ENCODE results near the gene FAM131C. TPM values are rescaled to one million over a fixed set of nuclear protein-coding genes. Genes with fewer than 3 reads are reported as not detected.
A peak's percentile ranks its signal among the peaks of the same experiment; 100 is the strongest.

The FAM131C gene
- total RNA-seq, 1 donor from 2014 or later: 1.4 TPM

GRCh38 chr1:16085522-16085921 lies 12.1 kb upstream of the FAM131C start:
- Mint-ChIP-seq H3K27me3 (no peaks in the 10 kb centered on the region), H3K27ac (no peak overlapping the region), H3K9me3 (no peaks in the 10 kb centered on the region), H3K4me1 (ENCODE audit: unreplicated experiment) (peaks cover 16% of the 10 kb centered on the region), H3K4me3 (no peak overlapping the region), H3K36me3 (no peaks in the 10 kb centered on the region)
- DNase-seq (ENCODE audit: extremely low spot score, unreplicated experiment): no peak
- no peak for TF ChIP-seq CTCF (conservative IDR thresholded peaks at IDR 0.05)

- H3K4me3 Mint-ChIP-seq: no peak overlapping the region
These were observed 10.0 kb upstream of the FAM131C start for GRCh38 chr1:16083486-16083885.

GRCh38 chr1:16082283-16083038 lies 9.0 kb upstream of the FAM131C start:
- Mint-ChIP-seq H3K27me3 (no peaks in the 10 kb centered on the region), H3K27ac (peak overlapping the region; percentile 2), H3K36me3 (no peaks in the 10 kb centered on the region), H3K9me3 (no peaks in the 10 kb centered on the region), H3K4me1 (ENCODE audit: unreplicated experiment) (peaks cover 20% of the 10 kb centered on the region), H3K4me3 (no peak overlapping the region)
- peak; percentile 89 for TF ChIP-seq CTCF (conservative IDR thresholded peaks at IDR 0.05)
- no peak for DNase-seq (ENCODE audit: extremely low spot score, unreplicated experiment)

More at GRCh38 chr1:16083486-16083885, 10.0 kb upstream of the FAM131C start:
- Mint-ChIP-seq H3K27me3 (no peaks in the 10 kb centered on the region), H3K4me1 (ENCODE audit: unreplicated experiment) (peaks cover 19% of the 10 kb centered on the region), H3K36me3 (no peaks in the 10 kb centered on the region), H3K9me3 (no peaks in the 10 kb centered on the region), H3K27ac (no peak overlapping the region)
- no peak for DNase-seq (ENCODE audit: extremely low spot score, unreplicated experiment)
- TF ChIP-seq CTCF (conservative IDR thresholded peaks at IDR 0.05): no peak

- Mint-ChIP-seq H3K4me1 (ENCODE audit: unreplicated experiment) (peaks cover 25% of the 10 kb centered on the region), H3K36me3 (no peaks in the 10 kb centered on the region), H3K27me3 (no peaks in the 10 kb centered on the region), H3K27ac (no peak overlapping the region), H3K9me3 (no peaks in the 10 kb centered on the region), H3K4me3 (no peak overlapping the region)
- no peak for DNase-seq (ENCODE audit: extremely low spot score, unreplicated experiment)
- no peak for TF ChIP-seq CTCF (conservative IDR thresholded peaks at IDR 0.05)
These were observed 8.2 kb upstream of the FAM131C start for GRCh38 chr1:16081636-16082035.

GRCh38 chr1:16080422-16081150 lies 7.1 kb upstream of the FAM131C start:
- Mint-ChIP-seq H3K36me3 (no peaks in the 10 kb centered on the region), H3K4me3 (no peak overlapping the region), H3K4me1 (ENCODE audit: unreplicated experiment) (peaks cover 25% of the 10 kb centered on the region), H3K9me3 (no peaks in the 10 kb centered on the region), H3K27me3 (no peaks in the 10 kb centered on the region), H3K27ac (no peak overlapping the region)
- DNase-seq (ENCODE audit: extremely low spot score, unreplicated experiment): no peak
- no peak for TF ChIP-seq CTCF (conservative IDR thresholded peaks at IDR 0.05)

Data from type B pancreatic cell (in vitro differentiated cells).